HepG2 (cell line): ENCODE results near the gene PTPRM.

Experiments used
- ARID2 ChIP-seq: sonication (generic); formaldehyde crosslinking; IDR thresholded peaks from 2 replicates; pipeline ENCODE4 v1.8.1; 2022; ENCODE audit warnings: mild to moderate bottlenecking, missing genetic modification reagents, borderline replicate concordance
- FOXK2 ChIP-seq: fragments of 450-650 bp; IDR thresholded peaks from 2 replicates; pipeline ENCODE4 v1.6.1; 2016
- GATAD2A ChIP-seq: IDR thresholded peaks from 2 replicates; pipeline ENCODE4 v1.6.1; 2016
- POLR2A ChIP-seq, 2 experiments: IDR thresholded peaks; 2 replicates each; pipeline ENCODE4 v1.6.1; 2011; ENCODE audit warnings: low read depth in 2 of 2, low read length in 2 of 2, mild to moderate bottlenecking in 1 of 2, moderate library complexity in 1 of 2; ENCODE audit not compliant: insufficient read depth in 1 of 2
- POLR2AphosphoS5 ChIP-seq: IDR thresholded peaks from 2 replicates; pipeline ENCODE4 v1.6.1; 2012; ENCODE audit warnings: low read depth, low read length
- RFX5 ChIP-seq: IDR thresholded peaks from 2 replicates; pipeline ENCODE4 v1.6.1; 2011; ENCODE audit warnings: low read depth, low read length, improper control_type of control experiment
- SMYD3 ChIP-seq: sonication (generic); formaldehyde crosslinking; IDR thresholded peaks from 2 replicates; pipeline ENCODE4 v1.8.1; 2023; ENCODE audit warnings: mild to moderate bottlenecking, missing genetic modification reagents
- YY1 ChIP-seq: IDR thresholded peaks from 2 replicates; pipeline ENCODE4 v1.6.1; 2011; ENCODE audit warnings: low read length, low read depth, moderate library complexity, mild to moderate bottlenecking; ENCODE audit not compliant: insufficient read depth, insufficient replicate concordance
- ZFP36 ChIP-seq: fragments of 150-350 bp; IDR thresholded peaks from 2 replicates; pipeline ENCODE4 v1.6.1; 2018; ENCODE audit warnings: borderline replicate concordance, low read length, low read depth; ENCODE audit not compliant: partially characterized antibody
- ZNF354B ChIP-seq: sonication (generic); formaldehyde crosslinking; IDR thresholded peaks from 2 replicates; pipeline ENCODE4 v1.8.0; 2022; ENCODE audit warnings: mild to moderate bottlenecking, missing genetic modification reagents
- TF ChIP-seq, protein P1 (sequence below): sonication (generic); formaldehyde crosslinking; IDR thresholded peaks from 2 replicates; pipeline ENCODE4 v1.5.0; 2020; ENCODE audit warnings: mild to moderate bottlenecking, missing genetic modification reagents, moderate library complexity

DNA sequence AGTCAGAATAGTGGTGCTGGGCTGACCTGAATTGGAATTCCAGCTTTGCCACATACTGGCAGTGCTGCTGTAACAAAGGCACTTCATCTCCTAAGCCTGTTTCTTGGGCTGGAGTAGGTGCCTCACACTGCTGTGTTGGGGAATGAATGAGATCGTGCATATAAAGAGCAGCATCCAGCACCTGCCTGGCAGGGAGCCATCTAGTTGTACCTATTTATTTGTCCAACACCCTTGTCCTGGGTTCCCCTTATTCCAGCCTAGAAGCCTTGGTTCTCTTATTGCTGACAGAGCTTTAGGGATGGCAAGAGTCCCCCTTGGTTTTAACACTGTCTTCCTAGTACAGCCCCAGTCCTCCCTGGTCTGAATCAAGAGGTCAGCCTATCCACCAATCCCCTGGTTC, 766.8 kb downstream of the PTPRM start:
- TF ChIP-seq, protein P1, sequence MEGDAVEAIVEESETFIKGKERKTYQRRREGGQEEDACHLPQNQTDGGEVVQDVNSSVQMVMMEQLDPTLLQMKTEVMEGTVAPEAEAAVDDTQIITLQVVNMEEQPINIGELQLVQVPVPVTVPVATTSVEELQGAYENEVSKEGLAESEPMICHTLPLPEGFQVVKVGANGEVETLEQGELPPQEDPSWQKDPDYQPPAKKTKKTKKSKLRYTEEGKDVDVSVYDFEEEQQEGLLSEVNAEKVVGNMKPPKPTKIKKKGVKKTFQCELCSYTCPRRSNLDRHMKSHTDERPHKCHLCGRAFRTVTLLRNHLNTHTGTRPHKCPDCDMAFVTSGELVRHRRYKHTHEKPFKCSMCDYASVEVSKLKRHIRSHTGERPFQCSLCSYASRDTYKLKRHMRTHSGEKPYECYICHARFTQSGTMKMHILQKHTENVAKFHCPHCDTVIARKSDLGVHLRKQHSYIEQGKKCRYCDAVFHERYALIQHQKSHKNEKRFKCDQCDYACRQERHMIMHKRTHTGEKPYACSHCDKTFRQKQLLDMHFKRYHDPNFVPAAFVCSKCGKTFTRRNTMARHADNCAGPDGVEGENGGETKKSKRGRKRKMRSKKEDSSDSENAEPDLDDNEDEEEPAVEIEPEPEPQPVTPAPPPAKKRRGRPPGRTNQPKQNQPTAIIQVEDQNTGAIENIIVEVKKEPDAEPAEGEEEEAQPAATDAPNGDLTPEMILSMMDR (CRISPR knock-in tag): no peak
- TF ChIP-seq POLR2AphosphoS5: no peak
- TF ChIP-seq POLR2A (IDR thresholded peaks at IDR 0.05; ENCODE audit: insufficient read depth in 1 of 2, low read depth in 2 of 2, low read length in 2 of 2): no peak
- TF ChIP-seq RFX5: no peak
- no peak for TF ChIP-seq ARID2 (CRISPR knock-in tag)
- no peak for TF ChIP-seq SMYD3 (CRISPR knock-in tag)
- TF ChIP-seq ZNF354B (CRISPR knock-in tag): no peak
- TF ChIP-seq FOXK2: no peak
- TF ChIP-seq ZFP36: no peak
- no peak for TF ChIP-seq YY1
- no peak for TF ChIP-seq GATAD2A (CRISPR knock-in tag)
